PC-9 (cell line): Measurements from ENCODE around the gene UFM1. TPM values are rescaled to one million over a fixed set of nuclear protein-coding genes. Genes with fewer than 3 reads are reported as not detected.

Experiments used
- BruUV-seq: library from RNA; stranded (reverse); fragments of 400-500 nt; replicated peaks from 2 replicates; lab custom pipeline; 2021; lab: Mats Ljungman, UMichigan
- CTCF ChIA-PET: fragments of 300-600 bp; sonication (Branson Sonifier 250); formaldehyde crosslinking; loops from one replicate; lab custom pipeline; 2022; ENCODE audit warnings: antibody characterized with exemption; lab: Charles Lee
- POLR2A ChIA-PET: fragments of 300-600 bp; sonication (Branson Sonifier 250); formaldehyde crosslinking; loops from one replicate; lab custom pipeline; 2022; ENCODE audit warnings: antibody characterized with exemption; ENCODE audit not compliant: unreplicated experiment; lab: Charles Lee
- DNase-seq, 2 experiments: peaks; one replicate each; pipeline versions ENCODE4 v3.0.0 to v3.0.0-alpha.2; 2015 to 2022; ENCODE audit warnings: mixed read lengths in 1 of 2
- H2AFZ ChIP-seq: fragments of 200-600 bp; sonication (generic); 2 replicates; pipeline ENCODE4 v1.8.1; 2017; ENCODE audit warnings: antibody characterized with exemption
- H3F3A ChIP-seq: fragments of 200-600 bp; sonication (generic); 2 replicates; pipeline ENCODE4 v1.8.1; 2017; ENCODE audit warnings: antibody characterized with exemption, mild to moderate bottlenecking, low read depth; ENCODE audit not compliant: insufficient read depth
- H3K27ac ChIP-seq: fragments of 200-600 bp; sonication (generic); 2 replicates; pipeline ENCODE4 v1.6.1; 2016; ENCODE audit warnings: mixed run types
- H3K27me3 ChIP-seq: fragments of 200-600 bp; sonication (generic); 2 replicates; pipeline ENCODE4 v1.6.1; 2016; ENCODE audit warnings: low read depth, mixed run types; ENCODE audit not compliant: insufficient read depth
- H3K36me3 ChIP-seq: fragments of 200-600 bp; sonication (generic); 2 replicates; pipeline ENCODE4 v1.6.1; 2016; ENCODE audit warnings: low read depth, mixed run types
- H3K4me1 ChIP-seq: fragments of 200-600 bp; sonication (generic); replicated peaks from 2 replicates; pipeline ENCODE4 v1.6.1; 2016; ENCODE audit warnings: mixed run types; ENCODE audit not compliant: insufficient read depth
- H3K4me2 ChIP-seq: fragments of 200-600 bp; sonication (generic); 2 replicates; pipeline ENCODE4 v1.6.1; 2017; ENCODE audit warnings: mixed run types
- H3K4me3 ChIP-seq: fragments of 200-600 bp; sonication (generic); 2 replicates; pipeline ENCODE4 v1.6.1; 2016; ENCODE audit warnings: mixed run types
- H3K79me2 ChIP-seq: fragments of 200-600 bp; sonication (generic); 2 replicates; pipeline ENCODE4 v1.6.1; 2017; ENCODE audit warnings: low read depth, mixed run types
- H3K9me2 ChIP-seq: fragments of 200-600 bp; sonication (generic); 2 replicates; pipeline ENCODE4 v1.8.1; 2017; ENCODE audit warnings: mild to moderate bottlenecking; ENCODE audit not compliant: insufficient read depth
- H3K9me3 ChIP-seq: fragments of 200-600 bp; sonication (generic); 2 replicates; pipeline ENCODE4 v1.8.1; 2016; ENCODE audit warnings: low read depth; ENCODE audit not compliant: insufficient read depth
- H4K20me1 ChIP-seq: fragments of 200-600 bp; sonication (generic); 2 replicates; pipeline ENCODE4 v1.8.1; 2017; ENCODE audit not compliant: insufficient read depth
- EZH2 ChIP-seq: fragments of 200-600 bp; sonication (generic); IDR thresholded peaks from 2 replicates; pipeline ENCODE4 v1.8.0; 2017; ENCODE audit warnings: antibody characterized with exemption, low read depth
- intact Hi-C: fragments of 100-400 bp; cut with micrococcal nuclease; formaldehyde crosslinking; loops from one replicate; pipeline ENCODE4 v1.10.0; 2022; ENCODE audit not compliant: unreplicated experiment
- total RNA-seq: library from RNA; stranded (reverse); gene quantifications from 2 replicates; pipeline ENCODE4 v1.2.3, GENCODE V29; 2021
- TF ChIP-seq, protein P1 (sequence below): fragments of 200-600 bp; sonication (generic); conservative IDR thresholded peaks from 2 replicates; pipeline ENCODE4 v1.6.1; 2017; ENCODE audit warnings: mixed run types, antibody characterized with exemption, mild to moderate bottlenecking, moderate library complexity

Gene UFM1
- total RNA-seq, 1 experiment from 2014 or later: 32.3 TPM

DNA sequence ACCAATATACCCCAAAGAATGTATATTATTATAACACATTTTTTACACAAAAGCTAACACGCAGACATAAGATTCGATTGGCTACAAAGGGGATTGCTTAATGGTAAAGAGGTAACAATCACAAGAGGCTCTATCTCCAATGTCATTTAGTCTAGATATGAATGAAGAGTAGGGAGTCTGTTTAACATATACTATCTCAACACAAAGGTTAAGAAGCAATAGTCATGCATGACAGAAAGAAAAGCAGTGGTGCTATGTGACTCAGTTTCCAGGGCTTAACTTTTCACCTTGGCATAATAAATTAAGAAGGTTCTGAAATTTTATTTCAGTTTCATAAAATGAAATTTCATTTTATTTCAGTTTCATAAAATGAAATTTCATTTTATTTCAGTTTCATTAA, 33.3 kb downstream of the UFM1 start:
- CTCF ChIA-PET: no interaction called here
- TF ChIP-seq EZH2: no peak
- TF ChIP-seq, protein P1, sequence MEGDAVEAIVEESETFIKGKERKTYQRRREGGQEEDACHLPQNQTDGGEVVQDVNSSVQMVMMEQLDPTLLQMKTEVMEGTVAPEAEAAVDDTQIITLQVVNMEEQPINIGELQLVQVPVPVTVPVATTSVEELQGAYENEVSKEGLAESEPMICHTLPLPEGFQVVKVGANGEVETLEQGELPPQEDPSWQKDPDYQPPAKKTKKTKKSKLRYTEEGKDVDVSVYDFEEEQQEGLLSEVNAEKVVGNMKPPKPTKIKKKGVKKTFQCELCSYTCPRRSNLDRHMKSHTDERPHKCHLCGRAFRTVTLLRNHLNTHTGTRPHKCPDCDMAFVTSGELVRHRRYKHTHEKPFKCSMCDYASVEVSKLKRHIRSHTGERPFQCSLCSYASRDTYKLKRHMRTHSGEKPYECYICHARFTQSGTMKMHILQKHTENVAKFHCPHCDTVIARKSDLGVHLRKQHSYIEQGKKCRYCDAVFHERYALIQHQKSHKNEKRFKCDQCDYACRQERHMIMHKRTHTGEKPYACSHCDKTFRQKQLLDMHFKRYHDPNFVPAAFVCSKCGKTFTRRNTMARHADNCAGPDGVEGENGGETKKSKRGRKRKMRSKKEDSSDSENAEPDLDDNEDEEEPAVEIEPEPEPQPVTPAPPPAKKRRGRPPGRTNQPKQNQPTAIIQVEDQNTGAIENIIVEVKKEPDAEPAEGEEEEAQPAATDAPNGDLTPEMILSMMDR: no peak
- H3K27me3 ChIP-seq: no peaks in the 10 kb centered on the region
- H3K79me2 ChIP-seq: no peaks in the 10 kb centered on the region
- no peak overlapping the region for H2AFZ ChIP-seq
- POLR2A ChIA-PET: no interaction called here
- H3K4me3 ChIP-seq: no peak overlapping the region
- H3F3A ChIP-seq: no peaks in the 10 kb centered on the region
- H4K20me1 ChIP-seq: no peaks in the 10 kb centered on the region
- no peak overlapping the region for H3K27ac ChIP-seq
- no peak for DNase-seq
- H3K9me3 ChIP-seq: no peaks in the 10 kb centered on the region
- BruUV-seq: no TSS peak
- H3K4me1 ChIP-seq: no peaks in the 10 kb centered on the region
- 0 out of 2 replicates have a peak, but pooled peaks cover 4% of the 10 kb centered on the region for H3K9me2 ChIP-seq
- no peak overlapping the region for H3K4me2 ChIP-seq
- intact Hi-C loops: no loop called here
- no peaks in the 10 kb centered on the region for H3K36me3 ChIP-seq

- no TSS peak for BruUV-seq
- Histone ChIP-seq H3K27ac (no peak overlapping the region), H3K4me3 (no peak overlapping the region), H3K9me2 (0 out of 2 replicates have a peak, but pooled peaks cover 4% of the 10 kb centered on the region), H3K9me3 (no peaks in the 10 kb centered on the region), H3K36me3 (no peaks in the 10 kb centered on the region), H3K4me2 (no peak overlapping the region), H2AFZ (no peak overlapping the region), H3K4me1 (no peaks in the 10 kb centered on the region), H4K20me1 (no peaks in the 10 kb centered on the region), H3K79me2 (no peaks in the 10 kb centered on the region), H3K27me3 (no peaks in the 10 kb centered on the region), H3F3A (no peaks in the 10 kb centered on the region)
- intact Hi-C loops: no loop called here
- no peak for DNase-seq
- TF ChIP-seq EZH2: no peak
- TF ChIP-seq, protein P1: no peak
- ChIA-PET CTCF (no interaction called here), POLR2A (no interaction called here)
Measured at GRCh38 chr13:38384171-38384570, 34.5 kb downstream of the UFM1 start.

GRCh38 chr13:38385153-38385891, 35.7 kb downstream of the UFM1 start:
- H3K4me2 ChIP-seq: no peak overlapping the region
- H3F3A ChIP-seq: no peaks in the 10 kb centered on the region
- no TSS peak for BruUV-seq
- H4K20me1 ChIP-seq: no peaks in the 10 kb centered on the region
- POLR2A ChIA-PET: no interaction called here
- no peak for DNase-seq
- H3K4me1 ChIP-seq: no peaks in the 10 kb centered on the region
- no peak overlapping the region for H3K4me3 ChIP-seq
- CTCF ChIA-PET: no interaction called here
- H3K27me3 ChIP-seq: no peaks in the 10 kb centered on the region
- H2AFZ ChIP-seq: no peak overlapping the region
- H3K9me3 ChIP-seq: no peaks in the 10 kb centered on the region
- H3K79me2 ChIP-seq: no peaks in the 10 kb centered on the region
- H3K9me2 ChIP-seq: 0 out of 2 replicates have a peak, but pooled peaks cover 4% of the 10 kb centered on the region
- no peak overlapping the region for H3K27ac ChIP-seq
- H3K36me3 ChIP-seq: no peaks in the 10 kb centered on the region
- no peak for TF ChIP-seq EZH2
- TF ChIP-seq, protein P1: no peak
- intact Hi-C loops: no loop called here
